GM18511 (cell line): Measurements from ENCODE around the gene COCH.

ENCODE experiments used
- ATAC-seq: cut with Tn5 transposase; IDR thresholded peaks from one replicate; pipeline ENCODE4 v1.9.1; 2021; ENCODE audit warnings: mild to moderate bottlenecking, moderate library complexity; ENCODE audit not compliant: unreplicated experiment

The COCH gene

DNA sequence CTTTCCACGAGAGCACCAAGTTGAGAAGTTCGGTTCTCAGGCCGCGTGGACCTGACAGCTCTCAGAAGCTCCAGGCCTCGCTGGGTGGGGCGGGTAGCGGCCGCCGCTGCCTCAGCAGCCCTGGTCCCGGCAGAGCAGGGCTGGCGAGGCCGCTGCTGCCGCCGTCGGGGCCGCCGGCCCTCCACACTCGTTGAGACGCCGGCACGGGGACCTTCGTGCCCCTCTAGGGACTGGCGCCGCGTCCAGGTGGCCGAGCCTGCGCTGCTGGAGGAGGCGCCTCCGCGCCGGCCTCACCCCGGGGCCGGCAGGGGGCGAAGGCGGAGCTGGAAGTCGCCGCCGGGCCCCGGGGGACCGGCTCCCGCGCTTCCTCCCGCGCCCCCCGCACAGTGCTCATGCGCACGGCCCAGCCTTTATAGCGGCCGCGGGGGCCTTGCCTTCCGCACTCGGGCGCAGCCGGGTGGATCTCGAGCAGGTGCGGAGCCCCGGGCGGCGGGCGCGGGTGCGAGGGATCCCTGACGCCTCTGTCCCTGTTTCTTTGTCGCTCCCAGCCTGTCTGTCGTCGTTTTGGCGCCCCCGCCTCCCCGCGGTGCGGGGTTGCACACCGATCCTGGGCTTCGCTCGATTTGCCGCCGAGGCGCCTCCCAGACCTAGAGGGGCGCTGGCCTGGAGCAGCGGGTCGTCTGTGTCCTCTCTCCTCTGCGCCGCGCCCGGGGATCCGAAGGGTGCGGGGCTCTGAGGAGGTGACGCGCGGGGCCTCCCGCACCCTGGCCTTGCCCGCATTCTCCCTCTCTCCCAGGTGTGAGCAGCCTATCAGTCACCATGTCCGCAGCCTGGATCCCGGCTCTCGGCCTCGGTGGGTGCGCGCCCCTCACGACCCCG lies at the start of gene COCH:
COCH (plus strand) TSS at position 440 of the 879 bp plus-strand sequence; CDS start at position 820, 380 bp downstream.
- ATAC-seq: peak; percentile 78

DNA sequence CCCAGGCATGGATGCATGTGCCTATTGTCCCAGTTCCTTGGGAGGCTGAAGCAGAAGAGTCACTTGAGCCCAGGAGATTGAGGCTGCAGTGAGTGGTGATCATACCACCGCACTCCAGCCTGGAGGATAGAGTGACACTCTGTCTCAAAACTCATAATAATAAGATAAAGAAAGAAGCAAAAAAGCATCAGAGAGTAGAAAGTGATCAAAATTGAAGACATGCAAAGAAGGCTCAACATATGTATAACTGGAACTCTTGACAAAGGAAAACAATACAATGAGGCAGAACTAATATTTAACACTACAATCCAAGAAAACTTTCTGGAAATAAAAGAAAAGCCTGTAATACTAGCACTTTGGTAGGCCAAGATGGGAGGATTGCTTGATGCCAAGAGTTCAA lies 48.3 kb upstream of the COCH start:
- no peak for ATAC-seq

DNA sequence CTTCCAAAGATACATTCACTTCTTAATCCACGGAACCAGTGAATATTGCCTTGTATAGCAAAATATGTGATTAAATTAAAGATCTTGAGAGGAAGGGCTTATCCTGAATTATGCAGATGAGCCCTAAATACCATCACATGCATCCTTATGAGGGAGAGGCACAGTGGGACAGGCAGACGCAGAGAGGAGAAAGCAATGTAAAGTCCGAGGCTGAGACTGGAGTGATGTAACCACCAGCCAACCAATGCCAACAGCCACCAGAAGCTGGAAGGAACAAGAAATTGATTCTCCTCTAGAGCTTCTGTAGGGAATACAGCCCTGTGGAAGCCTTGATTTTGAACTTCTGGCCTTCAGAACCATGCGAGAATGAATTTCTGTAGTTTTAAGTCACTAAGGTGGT lies 44.5 kb upstream of the COCH start:
- no peak for ATAC-seq

DNA sequence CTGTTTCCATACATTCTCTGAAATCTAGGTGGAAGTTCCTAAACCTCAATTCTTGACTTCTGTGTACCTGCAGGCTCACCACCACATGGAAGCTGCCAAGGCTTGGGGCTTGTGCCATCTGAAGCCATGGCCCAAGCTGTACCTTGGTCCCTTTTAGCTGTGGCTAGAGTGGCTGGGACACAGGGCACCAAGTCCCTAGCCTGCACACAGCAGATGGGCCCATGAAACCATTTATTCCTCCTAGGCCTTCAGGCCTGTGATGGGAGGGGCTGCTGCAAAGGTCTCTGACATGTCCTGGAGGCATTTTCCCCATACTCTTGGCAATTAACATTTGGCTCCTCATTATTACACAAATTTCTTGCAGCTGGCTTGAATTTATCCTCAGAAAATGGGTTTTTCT lies 40.0 kb upstream of the COCH start:
- no peak for ATAC-seq

DNA sequence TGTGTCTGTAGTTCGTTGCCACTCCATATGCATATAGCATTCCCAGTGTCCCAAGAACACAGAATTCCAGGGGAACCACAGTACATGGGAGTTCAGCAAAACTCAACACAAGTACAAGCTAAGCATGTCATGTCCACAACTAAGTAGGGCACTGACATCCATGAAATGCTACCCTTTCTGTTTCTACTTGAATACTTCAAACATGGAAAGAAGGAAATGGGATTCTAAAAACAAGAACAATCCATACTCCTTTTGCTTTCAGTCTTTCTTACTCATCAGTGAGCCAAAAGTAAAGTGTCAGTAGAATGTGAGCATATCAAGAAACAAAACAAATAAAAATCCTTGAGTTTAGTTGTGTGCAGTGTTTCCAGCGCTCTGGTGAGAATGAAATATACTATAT lies 36.0 kb upstream of the COCH start:
- no peak for ATAC-seq

DNA sequence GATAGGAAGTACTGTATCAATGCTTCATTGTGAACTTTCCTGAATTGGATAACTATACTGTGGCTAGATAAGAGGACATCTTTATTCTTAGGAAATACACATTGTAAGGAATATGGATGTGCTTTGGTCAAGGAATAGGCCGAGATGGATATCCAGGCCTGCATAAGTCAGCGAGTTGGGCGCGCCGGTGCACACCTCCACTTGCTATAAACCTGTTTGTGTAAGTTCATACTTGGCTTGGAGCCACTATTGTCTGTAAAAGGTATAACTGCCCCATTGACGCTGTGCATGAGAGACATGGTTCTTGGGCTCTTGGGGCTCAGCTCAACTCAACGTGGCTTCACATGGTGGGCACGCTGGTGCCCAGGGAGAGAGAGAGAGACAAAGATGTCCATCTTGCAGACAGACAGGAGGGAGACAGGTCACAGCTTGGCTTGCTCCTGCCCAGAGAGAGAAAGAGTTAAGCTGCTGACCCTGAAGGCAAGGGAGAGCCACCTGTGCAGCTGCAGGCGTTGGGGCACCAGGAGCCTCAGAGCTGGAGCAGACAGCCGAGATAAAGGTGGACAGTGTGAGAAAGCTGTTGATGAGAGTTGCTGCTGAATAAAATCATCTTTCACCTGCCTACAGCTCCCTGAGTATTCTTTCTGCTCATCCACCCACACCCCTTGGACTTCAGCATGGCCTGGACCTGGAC lies 34.1 kb upstream of the COCH start:
- no peak for ATAC-seq

DNA sequence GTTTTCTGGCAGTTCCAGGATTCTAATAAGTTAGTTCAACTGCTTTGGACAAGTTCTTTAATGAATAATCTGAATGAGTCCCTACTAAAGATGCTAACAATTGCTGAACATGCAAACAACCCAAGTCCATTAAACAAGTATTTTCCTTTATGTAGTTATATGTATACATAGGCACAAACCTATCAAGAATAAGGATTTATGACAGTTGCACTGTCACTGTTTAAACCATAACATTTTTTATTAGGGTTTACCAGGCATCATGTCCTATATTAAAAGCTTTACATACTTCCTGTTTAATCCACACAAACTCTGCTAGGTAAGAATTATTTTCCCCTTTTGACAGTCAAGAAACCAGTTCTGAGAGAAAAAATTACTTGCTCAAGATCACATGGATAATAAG lies 31.9 kb upstream of the COCH start:
- ATAC-seq: no peak

DNA sequence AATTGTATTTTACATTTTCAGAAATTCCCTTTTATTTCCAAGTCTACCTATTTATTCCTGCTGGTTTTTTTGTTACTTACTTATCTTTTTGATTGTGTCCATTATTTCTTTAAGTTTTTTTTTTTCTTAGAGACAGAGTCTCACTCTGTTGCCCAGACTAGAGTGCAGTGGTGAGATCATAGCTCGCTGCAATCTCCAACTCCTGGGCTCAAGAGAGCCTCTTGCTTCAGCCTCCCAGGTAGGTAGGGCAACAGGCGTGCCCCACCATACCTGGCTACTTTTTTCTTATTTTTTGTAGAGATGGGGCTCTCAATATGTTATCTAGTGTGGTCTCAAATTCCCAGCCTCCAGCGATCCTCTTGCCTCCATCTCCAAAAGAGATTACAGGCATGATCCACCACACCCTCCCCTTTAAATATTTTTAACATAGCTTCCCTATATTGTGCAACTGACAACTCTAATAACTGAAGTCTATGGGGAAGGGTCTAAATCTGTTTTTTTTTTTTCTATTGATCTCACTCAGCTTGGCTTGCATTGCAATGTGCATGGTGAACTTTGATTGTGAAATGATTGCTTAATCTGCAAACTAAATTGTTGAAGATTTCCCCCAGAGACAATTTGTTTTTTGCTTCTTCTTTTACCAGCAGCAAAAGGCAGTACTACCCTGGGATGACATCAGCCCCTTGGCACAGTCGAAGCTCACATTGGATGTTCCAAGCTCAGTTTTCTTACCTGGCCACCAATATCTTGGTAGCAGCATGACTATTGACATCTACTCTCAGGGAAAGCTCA lies 25.7 kb upstream of the COCH start:
- ATAC-seq: no peak

DNA sequence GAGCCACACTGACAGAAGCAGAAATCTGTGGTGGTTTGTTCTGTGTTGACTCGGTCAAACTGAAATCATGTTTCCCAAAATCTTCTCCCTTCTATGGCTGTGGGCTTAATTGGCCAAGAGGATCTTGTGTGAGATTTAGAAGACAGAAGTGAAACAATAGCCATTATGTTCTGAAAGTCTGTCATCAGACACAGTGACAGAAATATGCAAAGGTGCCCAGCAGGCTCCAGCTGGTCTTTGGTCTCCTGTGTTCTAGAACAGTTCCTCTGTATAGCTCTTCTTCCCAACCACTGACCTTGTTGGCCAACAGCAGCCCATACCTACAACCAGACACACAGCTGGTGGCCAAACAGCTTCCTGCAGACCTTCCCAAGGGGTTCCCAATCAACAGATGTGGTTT lies 25.0 kb upstream of the COCH start:
- peak; percentile 96 for ATAC-seq

DNA sequence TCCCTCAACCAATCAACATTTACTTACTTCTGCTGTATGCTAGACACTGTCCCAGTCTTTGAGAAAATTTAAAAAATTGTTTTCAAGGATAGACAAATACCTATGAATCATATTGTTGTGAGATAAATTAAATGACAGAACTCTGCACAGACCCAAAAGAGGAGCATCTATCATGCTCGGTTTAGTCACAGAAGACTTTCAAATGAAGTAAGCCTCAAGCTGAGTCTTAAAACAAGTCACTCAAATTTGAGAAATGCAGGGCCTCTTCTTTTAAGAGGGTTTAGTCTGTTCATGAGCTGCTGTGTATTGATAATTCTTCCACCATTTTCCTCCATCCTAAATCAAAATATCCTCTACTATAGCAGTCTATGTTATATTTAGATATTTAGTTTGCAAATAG lies 24.4 kb upstream of the COCH start:
- ATAC-seq: no peak

DNA sequence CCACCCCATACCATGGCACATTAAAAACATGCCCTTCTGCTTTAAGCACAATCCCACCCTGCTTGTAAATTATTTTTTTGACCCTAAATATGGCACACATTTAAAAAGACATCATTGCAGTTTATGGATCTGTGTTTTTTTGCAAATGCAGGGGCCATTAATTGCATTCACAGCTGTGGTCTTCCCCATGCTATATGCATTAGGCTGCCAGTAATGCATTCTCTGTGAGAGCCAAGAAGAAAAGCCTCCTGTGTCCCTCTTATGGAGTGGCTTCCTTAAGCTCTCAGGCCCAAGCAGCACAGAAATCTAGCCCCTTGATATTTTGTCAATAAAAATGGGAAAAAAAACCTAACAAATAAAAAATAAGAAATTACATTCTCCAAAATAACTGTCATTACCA lies 20.4 kb upstream of the COCH start:
- ATAC-seq: no peak

DNA sequence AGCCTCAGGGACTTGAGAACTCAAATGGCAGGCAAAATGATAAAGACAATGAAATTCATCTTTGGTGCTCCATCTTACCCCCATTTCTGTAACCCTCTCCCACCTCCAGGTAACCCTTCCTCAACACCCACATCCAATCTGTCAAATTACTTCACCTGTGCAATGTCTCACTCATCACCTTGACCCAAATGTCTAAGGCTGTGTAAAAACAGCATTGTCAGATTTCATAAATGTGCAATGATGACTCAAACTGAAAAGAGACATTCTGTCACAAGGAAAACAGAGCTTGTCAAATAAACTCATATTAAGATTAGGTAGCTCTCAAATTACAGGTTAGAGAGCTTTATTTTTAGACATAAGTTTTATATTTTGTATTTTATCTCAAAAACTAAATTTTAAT lies 19.9 kb upstream of the COCH start:
- peak; percentile 55 for ATAC-seq

DNA sequence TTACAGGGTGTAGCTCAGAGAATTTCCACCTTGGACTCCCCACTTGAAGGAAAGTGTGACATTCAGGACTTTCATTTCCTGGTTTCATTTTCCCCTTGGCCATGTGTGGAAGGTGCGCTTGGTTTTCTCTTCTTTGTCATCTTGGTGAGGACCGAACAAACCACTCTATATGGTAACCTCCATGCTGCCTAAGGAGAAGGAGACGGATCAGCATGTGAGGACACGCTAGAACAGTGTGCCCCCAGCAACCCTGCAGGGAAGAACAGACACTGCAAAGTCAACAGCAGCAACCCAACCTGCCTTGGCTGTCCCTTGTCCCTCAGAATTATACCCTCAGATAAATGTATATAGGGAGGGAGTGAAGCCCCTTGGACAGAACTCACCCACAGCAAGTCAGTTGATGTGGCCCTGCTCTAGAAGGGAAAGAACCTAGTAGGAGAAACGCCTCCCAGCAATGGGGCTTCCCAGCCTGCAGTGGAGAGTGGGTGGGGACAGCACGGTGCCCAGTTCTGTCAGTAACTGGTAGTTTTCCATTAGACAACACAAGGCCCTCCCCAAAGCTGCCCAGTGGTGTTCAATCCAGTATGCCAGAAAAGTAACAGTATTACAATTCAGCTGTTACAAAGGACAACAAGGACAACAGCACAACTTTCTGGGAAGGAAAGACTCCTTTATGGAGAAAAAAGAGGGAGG lies 18.9 kb upstream of the COCH start:
- ATAC-seq: peak; percentile 83

DNA sequence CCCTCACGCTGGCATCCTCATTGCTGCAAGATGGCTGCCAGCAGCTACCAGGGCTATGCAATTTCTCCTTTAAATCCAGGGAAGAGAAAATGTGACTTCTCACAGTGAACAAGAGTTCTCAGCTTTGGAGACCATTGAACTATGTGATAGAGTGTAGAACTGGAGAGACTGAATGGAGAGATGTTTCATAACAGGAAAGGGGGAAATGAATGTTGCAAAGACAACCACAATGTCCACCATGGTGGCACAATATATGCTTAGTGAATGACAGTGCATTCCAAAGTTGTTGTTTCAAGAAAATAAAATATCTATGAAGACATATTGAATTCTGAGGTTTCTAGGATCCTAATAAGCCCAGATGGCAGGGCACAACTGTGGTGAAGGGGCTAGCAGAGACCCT lies 13.2 kb upstream of the COCH start:
- ATAC-seq: no peak

DNA sequence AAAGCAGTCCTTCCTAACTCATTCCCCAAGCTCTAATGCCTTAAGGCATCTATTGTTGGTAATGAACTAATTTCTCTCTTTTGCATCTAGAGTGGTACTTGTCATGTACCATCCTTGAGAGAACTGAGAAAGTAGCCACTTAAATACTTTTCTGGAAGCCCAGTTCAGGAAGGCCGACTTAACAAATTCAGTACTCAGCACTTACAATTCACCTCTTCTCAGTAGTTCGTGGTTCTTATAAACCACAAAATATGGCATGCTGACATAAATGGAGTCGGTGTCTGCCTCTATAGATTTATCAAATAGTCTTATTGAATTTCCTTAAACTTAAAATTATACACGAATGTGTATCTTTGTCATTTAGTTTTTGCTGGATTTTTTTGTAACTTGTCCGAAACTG lies 9.4 kb upstream of the COCH start:
- no peak for ATAC-seq

DNA sequence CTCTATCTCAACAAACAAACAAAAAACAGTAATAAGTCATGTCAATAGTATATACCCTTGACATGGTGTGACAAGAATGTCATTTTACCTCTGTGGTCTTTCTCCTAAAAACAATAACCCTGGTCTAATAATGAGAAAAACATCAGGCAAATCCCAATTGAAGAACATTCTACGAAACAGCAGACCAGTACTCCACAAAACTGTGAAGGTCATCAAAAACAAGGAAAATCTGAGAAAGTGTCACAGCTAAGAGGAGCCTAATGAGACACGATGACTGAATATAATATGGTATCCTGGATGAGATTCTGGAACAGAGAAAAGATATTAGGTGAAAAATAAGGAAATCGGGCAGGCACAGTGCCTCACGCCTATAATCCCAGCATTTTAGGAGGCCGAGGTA lies 5.6 kb upstream of the COCH start:
- no peak for ATAC-seq

DNA sequence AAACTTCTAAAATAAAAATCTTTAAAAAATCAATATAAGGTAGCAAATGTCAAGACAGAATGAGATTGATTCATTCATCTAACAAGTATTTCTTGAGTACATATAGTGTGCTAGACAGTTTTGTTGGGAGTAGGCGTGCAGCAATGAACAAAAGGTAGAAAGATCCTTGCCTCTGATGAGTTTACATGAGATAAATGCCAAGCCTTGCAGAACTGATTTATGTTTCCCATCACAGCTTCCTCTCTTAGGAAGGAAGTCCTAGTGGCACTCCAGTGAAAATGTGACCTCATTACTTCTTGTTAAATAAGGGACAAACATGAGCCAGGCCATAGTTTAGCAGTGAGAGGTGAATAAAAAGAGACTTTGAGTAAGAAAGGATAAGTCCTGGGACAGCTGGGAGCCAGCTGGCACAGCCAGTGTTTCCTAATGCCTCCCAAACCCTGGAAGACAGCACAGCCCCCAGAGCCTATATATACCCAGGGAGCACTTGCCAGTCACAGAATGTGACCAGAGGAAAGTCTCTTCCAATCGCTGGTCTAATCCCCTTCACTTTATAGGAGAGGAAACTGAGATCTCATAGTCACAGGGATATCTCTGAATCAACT lies 4.7 kb upstream of the COCH start:
- ATAC-seq: no peak

DNA sequence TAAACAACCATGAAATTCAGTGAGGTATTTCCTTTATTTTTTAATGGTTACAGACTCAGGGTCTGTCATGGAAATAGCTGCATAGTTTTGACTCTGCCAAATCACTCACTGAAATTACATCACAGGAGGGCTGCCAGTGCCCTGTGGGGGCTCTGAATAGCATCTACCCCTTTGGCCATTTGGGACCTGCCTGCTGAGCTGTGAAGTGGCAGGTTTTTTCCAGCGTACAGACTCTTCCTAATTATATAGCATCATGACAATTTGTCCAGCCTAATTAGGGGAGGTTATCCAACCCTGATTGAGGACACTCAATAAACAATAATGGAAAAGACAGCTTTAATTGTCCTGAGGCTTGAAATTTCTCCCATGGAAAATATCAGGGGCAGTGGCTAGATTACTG lies 1.8 kb upstream of the COCH start:
- ATAC-seq: no peak

DNA sequence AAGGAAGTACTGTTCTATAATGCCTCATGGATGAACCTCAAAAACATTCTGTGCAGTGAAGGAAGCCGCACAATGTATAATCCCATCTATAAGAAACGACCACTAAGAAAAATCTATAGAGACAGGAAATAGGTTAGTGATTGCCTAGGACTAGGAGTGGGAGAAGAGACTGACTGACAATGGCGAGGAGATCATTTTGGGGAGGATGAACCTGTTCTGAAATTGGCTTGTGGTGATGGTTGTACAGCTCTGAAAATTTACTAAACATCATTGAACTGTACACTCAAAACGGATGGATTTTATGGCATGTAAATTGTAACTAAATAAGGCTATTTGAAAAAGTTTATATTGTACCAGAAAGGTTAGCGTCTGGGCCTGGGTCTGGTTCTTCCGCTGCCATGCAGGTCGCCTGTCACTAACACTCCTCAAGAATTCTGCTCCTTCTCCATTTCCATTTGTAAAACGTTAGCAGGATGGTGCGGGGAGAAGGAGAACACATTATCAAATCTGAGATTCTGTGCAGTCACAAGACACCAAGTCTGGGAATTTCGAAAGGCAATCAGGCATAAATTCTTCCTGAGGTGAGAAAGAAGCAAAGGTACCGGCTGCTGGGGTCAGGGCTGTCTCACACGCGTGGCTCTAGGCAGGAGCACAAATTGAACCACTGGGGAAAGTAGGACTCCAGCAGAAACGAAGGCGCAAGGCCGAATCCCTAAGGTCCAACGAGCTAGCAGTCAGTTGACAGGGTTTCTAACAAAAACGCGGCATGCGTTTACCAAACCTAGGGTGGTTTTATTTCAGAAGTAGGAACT lies 845 bp upstream of the COCH start:
- no peak for ATAC-seq
